ENCODE results near the gene CACNB4.
"Not testable (repeated sequence)": the region's sequence is repeated elsewhere in the genome, so short reads cannot be mapped to it uniquely, and the experiment has no call there.

The CACNB4 gene

GRCh38 chr2:152050915-152051314 is 47.9 kb downstream of the CACNB4 start:
- DNase-seq = peak in 1 of 4 experiments; percentile 5

- no peak for DNase-seq
These were observed 48.5 kb downstream of the CACNB4 start for GRCh38 chr2:152050341-152050740.

- DNase-seq = peak in 2 of 4 experiments; percentile 23 to 52
These were observed 49.3 kb downstream of the CACNB4 start for GRCh38 chr2:152049541-152049940.

- DNase-seq = peak in 2 of 4 experiments; percentile 24 to 62
These were observed 50.9 kb downstream of the CACNB4 start for GRCh38 chr2:152047824-152048471.

- DNase-seq = peak in 2 of 4 experiments; percentile 52 to 65
These were observed 51.9 kb downstream of the CACNB4 start for GRCh38 chr2:152046940-152047339.

GRCh38 chr2:152042636-152043615 is 55.9 kb downstream of the CACNB4 start:
- DNase-seq = peak; percentile 75 to 91 (median 76)

GRCh38 chr2:152038441-152038958 is 60.3 kb downstream of the CACNB4 start:
- DNase-seq = peak; percentile 78 to 90 (median 79)

- no peak for DNase-seq
These were observed 61.0 kb downstream of the CACNB4 start for GRCh38 chr2:152037743-152038435.

- peak; percentile 80 to 88 (median 82) for DNase-seq
These were observed 62.0 kb downstream of the CACNB4 start for GRCh38 chr2:152036611-152037469.

- no peak for DNase-seq
These were observed 64.5 kb downstream of the CACNB4 start for GRCh38 chr2:152034257-152034801.

GRCh38 chr2:152033011-152033925 is 65.6 kb downstream of the CACNB4 start:
- DNase-seq = peak in 1 of 4 experiments; percentile 41

- peak in 3 of 4 experiments; percentile 47 to 50 (median 49) for DNase-seq
These were observed 67.0 kb downstream of the CACNB4 start for GRCh38 chr2:152031747-152032306.

- DNase-seq = peak; percentile 77 to 95 (median 85)
These were observed 68.1 kb downstream of the CACNB4 start for GRCh38 chr2:152030596-152031328.

- DNase-seq = peak; percentile 56 to 78 (median 62)
These were observed 70.5 kb downstream of the CACNB4 start for GRCh38 chr2:152028182-152028862.

GRCh38 chr2:152025678-152026287 is 73.1 kb downstream of the CACNB4 start:
- peak; percentile 90 to 95 (median 94) for DNase-seq

GRCh38 chr2:152024477-152024876 is 74.4 kb downstream of the CACNB4 start:
- no peak for DNase-seq

GRCh38 chr2:152022090-152022489 is 76.8 kb downstream of the CACNB4 start:
- DNase-seq = no peak

GRCh38 chr2:152021001-152021400 is 77.8 kb downstream of the CACNB4 start:
- DNase-seq = not testable (repeated sequence)

All from suppressor macrophage (primary cell).